Colonic mucosa (tissue), 4 donors: ENCODE measurements around the gene ZNF276. TPM values are rescaled to one million over a fixed set of nuclear protein-coding genes. Genes with fewer than 3 reads are reported as not detected.

Experiments used
- DNase-seq: peaks from one replicate; pipeline ENCODE4 v3.0.0-alpha.2; 2020
- H3K27ac ChIP-seq: fragments of 200-600 bp; one replicate; pipeline ENCODE4 v1.8.0; 2021
- H3K27me3 ChIP-seq: fragments of 200-600 bp; one replicate; pipeline ENCODE4 v1.8.0; 2021
- H3K36me3 ChIP-seq: fragments of 200-600 bp; one replicate; pipeline ENCODE4 v1.8.0; 2021
- H3K4me1 ChIP-seq: fragments of 200-600 bp; one replicate; pipeline ENCODE4 v1.8.0; 2021; ENCODE audit warnings: mild to moderate bottlenecking
- H3K4me3 ChIP-seq: fragments of 200-600 bp; one replicate; pipeline ENCODE4 v1.8.0; 2021
- H3K9ac ChIP-seq, 2 donors: one replicate each; pipeline ENCODE4 v1.7.0; 2013; ENCODE audit warnings: control low read depth in 2 of 2, low read depth in 2 of 2, low read length in 2 of 2
- H3K9me3 ChIP-seq: fragments of 200-600 bp; one replicate; pipeline ENCODE4 v1.8.0; 2021
- CTCF ChIP-seq: fragments of 200-600 bp; IDR thresholded peaks from one replicate; pipeline ENCODE4 v1.8.0; 2022; ENCODE audit warnings: antibody characterized with exemption, mild to moderate bottlenecking
- intact Hi-C: fragments of 100-400 bp; cut with DNase I; formaldehyde crosslinking; loops from one replicate; pipeline ENCODE4 v1.14.1; 2022
- total RNA-seq, 2 donors: library from RNA; stranded (reverse); fragmentation: NEBNext Ultra II Directional in 1 of 2; extraction: Animal tissue kit (Norgen Biotek cat#: 25700) in 1 of 2; gene quantifications; one replicate each; pipeline ENCODE4 v1.2.1, GENCODE V29; 2021
- donor health status: healthy.
- donor health status: DM: no; HTN: no; CAD: no.
- donor health status: DM: no; HTN: no; CAD: no.

The ZNF276 gene
- total RNA-seq, 2 donors from 2014 or later: 19.2 to 30.6 TPM

DNA sequence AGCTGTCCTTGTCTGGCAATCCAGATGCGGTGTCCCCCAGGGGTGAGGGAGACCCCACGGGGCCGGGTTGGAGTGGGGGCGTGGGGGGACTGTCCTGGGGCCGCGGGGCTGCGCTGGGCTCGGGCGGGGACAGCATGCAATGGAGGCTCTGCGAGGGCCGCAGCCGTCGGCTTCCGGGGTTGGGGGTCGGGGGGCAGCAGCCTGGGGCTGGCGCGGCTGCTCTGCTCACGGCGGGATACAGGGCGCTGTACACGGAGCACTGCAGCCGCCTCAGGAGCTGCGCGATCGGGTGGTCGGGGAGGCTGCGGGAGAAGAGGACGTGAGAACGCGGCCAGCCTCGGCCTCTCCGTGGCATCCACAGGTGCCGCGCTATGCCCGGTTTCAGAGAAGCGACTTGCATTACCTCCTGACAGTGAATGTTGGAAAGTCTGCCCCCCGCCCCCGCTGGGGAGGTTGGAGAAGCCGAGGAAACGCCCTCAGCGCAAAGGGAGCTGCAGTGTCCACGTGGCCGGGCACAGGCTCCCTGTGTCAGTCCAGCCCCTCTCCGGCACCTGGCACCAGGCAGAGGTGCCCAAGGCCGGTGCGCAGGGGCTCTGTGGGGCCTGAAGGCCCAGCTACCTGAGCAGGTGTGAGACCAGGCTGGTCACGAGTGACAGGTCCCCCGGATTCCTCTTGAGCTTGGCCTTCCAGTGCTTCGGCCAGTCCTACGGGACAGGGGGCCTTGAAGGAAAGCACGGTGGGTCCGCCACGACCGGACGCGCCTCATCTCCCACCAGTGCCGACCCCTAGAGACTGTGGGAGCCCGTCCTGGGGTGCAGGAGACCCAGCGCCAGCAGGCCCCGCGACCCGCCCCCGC is 10.4 kb upstream of the ZNF276 start:
- H3K4me3 ChIP-seq: no peak overlapping the region
- peaks cover 5% of the 10 kb centered on the region for H3K4me1 ChIP-seq
- H3K27ac ChIP-seq: no peak overlapping the region
- H3K27me3 ChIP-seq: no peaks in the 10 kb centered on the region
- DNase-seq: no peak
- H3K9me3 ChIP-seq: no peaks in the 10 kb centered on the region
- no peak overlapping the region for H3K9ac ChIP-seq
- no peaks in the 10 kb centered on the region for H3K36me3 ChIP-seq
- intact Hi-C loops: no loop called here
- no peak for TF ChIP-seq CTCF

GRCh38 chr16:89711601-89712273 is 9.6 kb upstream of the ZNF276 start:
- Histone ChIP-seq H3K27me3 (no peaks in the 10 kb centered on the region), H3K36me3 (no peaks in the 10 kb centered on the region), H3K4me1 (peaks cover 5% of the 10 kb centered on the region), H3K4me3 (peak overlapping the region; percentile 40), H3K9me3 (no peaks in the 10 kb centered on the region), H3K27ac (no peak overlapping the region), H3K9ac (peak overlapping the region in 1 of 2 donors; percentile 63)
- TF ChIP-seq CTCF: no peak
- DNase-seq: peak; percentile 68
- intact Hi-C loops: no loop called here

DNA sequence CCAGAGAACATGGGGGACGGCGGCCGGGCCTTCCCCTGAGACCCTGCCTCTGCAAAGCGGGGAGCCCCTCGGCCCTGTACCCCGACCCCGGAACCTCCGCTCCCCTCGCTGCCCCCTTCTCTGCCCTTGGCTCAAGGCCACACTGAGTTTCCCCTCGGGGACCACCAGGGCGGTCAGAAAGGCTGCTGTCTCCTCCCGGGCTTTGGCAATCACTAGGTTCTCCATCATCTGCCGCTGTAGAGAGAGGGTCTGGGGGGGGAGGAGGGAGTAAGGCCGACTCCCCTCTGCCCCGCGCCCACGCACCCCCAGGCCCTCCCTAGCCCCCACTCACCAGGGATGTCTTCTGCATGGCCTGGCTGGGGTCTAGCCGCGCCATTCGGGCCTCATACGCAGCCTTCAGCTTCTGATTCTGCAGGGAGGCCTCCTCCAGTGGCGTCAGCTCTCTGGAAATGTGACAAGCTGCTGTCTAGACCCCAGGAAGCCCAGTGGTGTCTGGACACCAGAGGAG is 9.0 kb upstream of the ZNF276 start:
- no peaks in the 10 kb centered on the region for H3K36me3 ChIP-seq

DNA sequence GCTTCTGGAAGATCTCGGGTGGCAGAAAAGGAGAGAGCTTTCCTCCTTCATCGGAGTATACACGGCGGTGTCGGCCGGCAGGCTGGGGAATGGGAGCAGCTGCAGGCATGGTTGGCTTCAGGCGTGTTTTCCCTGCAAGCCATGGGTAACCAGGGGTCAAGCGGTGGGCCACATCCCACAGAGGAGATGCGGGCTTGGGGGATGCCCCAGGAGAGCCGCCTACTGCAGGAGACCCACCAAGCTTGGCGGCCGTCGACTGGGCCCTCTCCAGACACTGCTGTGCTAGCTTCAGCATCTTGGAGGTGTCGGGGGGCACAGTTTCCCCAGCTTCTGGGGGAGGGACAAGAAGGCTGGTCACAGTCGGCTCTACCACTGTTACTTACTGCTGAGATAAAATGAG is 4.8 kb upstream of the ZNF276 start:
- intact Hi-C loops: no loop called here
- H3K9me3 ChIP-seq: no peaks in the 10 kb centered on the region
- H3K27me3 ChIP-seq: no peaks in the 10 kb centered on the region
- peaks cover 14% of the 10 kb centered on the region for H3K4me1 ChIP-seq
- no peak overlapping the region for H3K4me3 ChIP-seq
- no peak overlapping the region for H3K9ac ChIP-seq
- no peaks in the 10 kb centered on the region for H3K36me3 ChIP-seq
- H3K27ac ChIP-seq: no peak overlapping the region
- no peak for DNase-seq
- TF ChIP-seq CTCF: no peak

More for the DNA sequence above, 9.0 kb upstream of the ZNF276 start:
- Histone ChIP-seq H3K9ac (peak overlapping the region in 1 of 2 donors; percentile 63), H3K4me1 (peaks cover 5% of the 10 kb centered on the region), H3K27ac (no peak overlapping the region), H3K4me3 (peak overlapping the region; percentile 40), H3K27me3 (no peaks in the 10 kb centered on the region), H3K9me3 (no peaks in the 10 kb centered on the region)
- no peak for DNase-seq
- no peak for TF ChIP-seq CTCF
- intact Hi-C loops: no loop called here

DNA sequence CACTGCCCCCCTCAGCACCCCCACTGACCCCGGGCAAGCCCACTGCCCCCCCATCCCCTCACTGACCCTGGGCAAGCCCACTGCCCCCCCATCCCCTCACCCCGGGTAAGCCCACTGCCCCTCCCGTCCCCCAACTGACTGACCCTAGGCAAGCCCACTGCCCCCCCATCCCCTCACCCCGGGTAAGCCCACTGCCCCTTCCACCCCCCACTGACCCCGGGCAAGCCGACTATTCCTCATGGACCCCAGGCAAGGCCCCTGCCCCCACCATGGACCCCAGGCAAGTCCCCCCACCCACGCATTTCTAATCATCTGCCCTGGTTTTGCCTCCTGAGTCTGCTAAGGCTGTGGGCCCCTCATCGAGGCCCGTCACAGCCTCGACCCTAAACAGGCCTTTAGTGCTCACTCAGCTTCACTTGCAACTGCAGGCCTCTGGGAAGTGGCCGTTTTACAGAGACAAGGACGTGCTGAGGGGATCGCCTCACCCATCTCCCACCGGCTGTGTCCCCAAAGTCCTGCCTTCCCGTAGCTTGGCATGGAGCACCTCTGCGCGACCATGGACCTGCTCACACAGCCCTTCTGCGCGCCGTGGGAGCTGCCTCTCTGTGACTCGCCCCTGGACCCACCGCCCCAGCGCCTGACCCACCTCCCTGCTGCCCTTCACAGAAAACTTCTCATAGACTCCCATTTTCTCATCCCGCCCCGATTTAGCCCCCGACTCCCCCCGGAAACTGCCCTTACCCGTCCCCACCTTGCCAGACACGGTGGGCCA is 4.2 kb upstream of the ZNF276 start:
- H3K27me3 ChIP-seq: no peaks in the 10 kb centered on the region
- DNase-seq: no peak
- H3K9ac ChIP-seq: no peak overlapping the region
- no peak overlapping the region for H3K27ac ChIP-seq
- no peak overlapping the region for H3K4me3 ChIP-seq
- peaks cover 11% of the 10 kb centered on the region for H3K4me1 ChIP-seq
- no peaks in the 10 kb centered on the region for H3K36me3 ChIP-seq
- no peak for TF ChIP-seq CTCF
- H3K9me3 ChIP-seq: no peaks in the 10 kb centered on the region
- intact Hi-C loops: no loop called here
